Measurements from ENCODE around the gene ENKUR.
A peak's percentile ranks its signal among the peaks of the same experiment; 100 is the strongest.

Gene ENKUR

GRCh38 chr10:25015828-25016375 lies at the start of gene ENKUR:
Gene ENKUR (minus strand): TSS chr10:25016158. CDS start chr10:25015936, 222 bp downstream.
- DNase-seq, result peak; percentile 89

- DNase-seq, result no peak
Measured at GRCh38 chr10:25064401-25064800, 48.4 kb upstream of the ENKUR start.

GRCh38 chr10:25063644-25064043 lies 47.7 kb upstream of the ENKUR start:
- no peak for DNase-seq

- DNase-seq, result no peak
Measured at GRCh38 chr10:25063157-25063556, 47.2 kb upstream of the ENKUR start.

- no peak for DNase-seq
Measured at GRCh38 chr10:25061711-25062449, 45.9 kb upstream of the ENKUR start.

- no peak for DNase-seq
Measured at GRCh38 chr10:25061125-25061524, 45.2 kb upstream of the ENKUR start.

- no peak for DNase-seq
Measured at GRCh38 chr10:25059990-25060389, 44.0 kb upstream of the ENKUR start.

- DNase-seq, result no peak
Measured at GRCh38 chr10:25057886-25058285, 41.9 kb upstream of the ENKUR start.

- DNase-seq, result no peak
Measured at GRCh38 chr10:25056726-25057125, 40.8 kb upstream of the ENKUR start.

GRCh38 chr10:25052012-25052411 lies 36.1 kb upstream of the ENKUR start:
- no peak for DNase-seq

GRCh38 chr10:25050402-25050801 lies 34.4 kb upstream of the ENKUR start:
- DNase-seq, result no peak

- no peak for DNase-seq
Measured at GRCh38 chr10:25049966-25050365, 34.0 kb upstream of the ENKUR start.

GRCh38 chr10:25048450-25048849 lies 32.5 kb upstream of the ENKUR start:
- DNase-seq, result no peak

GRCh38 chr10:25047591-25048301 lies 31.8 kb upstream of the ENKUR start:
- DNase-seq, result no peak

- no peak for DNase-seq
Measured at GRCh38 chr10:25047088-25047487, 31.1 kb upstream of the ENKUR start.

- DNase-seq, result no peak
Measured at GRCh38 chr10:25046641-25047040, 30.7 kb upstream of the ENKUR start.

- no peak for DNase-seq
Measured at GRCh38 chr10:25039531-25039930, 23.6 kb upstream of the ENKUR start.

- no peak for DNase-seq
Measured at GRCh38 chr10:25038325-25038724, 22.4 kb upstream of the ENKUR start.

GRCh38 chr10:25036381-25036780 lies 20.4 kb upstream of the ENKUR start:
- DNase-seq, result no peak

- DNase-seq, result no peak
Measured at GRCh38 chr10:25029519-25029918, 13.6 kb upstream of the ENKUR start.

GRCh38 chr10:25028711-25029110 lies 12.8 kb upstream of the ENKUR start:
- no peak for DNase-seq

- no peak for DNase-seq
Measured at GRCh38 chr10:25026463-25026862, 10.5 kb upstream of the ENKUR start.

GRCh38 chr10:25024528-25024927 lies 8.6 kb upstream of the ENKUR start:
- no peak for DNase-seq

- DNase-seq, result no peak
Measured at GRCh38 chr10:25023278-25023677, 7.3 kb upstream of the ENKUR start.

Measured in GDM1 (cell line).